ENCODE results near the gene ZNF865. TPM values are rescaled to one million over a fixed set of nuclear protein-coding genes. Genes with fewer than 3 reads are reported as not detected.

Gene ZNF865
- total and polyA plus RNA-seq, 2 donors (not counting 1 experiment from before 2014, with no cell fraction given) = 1.2 TPM

DNA sequence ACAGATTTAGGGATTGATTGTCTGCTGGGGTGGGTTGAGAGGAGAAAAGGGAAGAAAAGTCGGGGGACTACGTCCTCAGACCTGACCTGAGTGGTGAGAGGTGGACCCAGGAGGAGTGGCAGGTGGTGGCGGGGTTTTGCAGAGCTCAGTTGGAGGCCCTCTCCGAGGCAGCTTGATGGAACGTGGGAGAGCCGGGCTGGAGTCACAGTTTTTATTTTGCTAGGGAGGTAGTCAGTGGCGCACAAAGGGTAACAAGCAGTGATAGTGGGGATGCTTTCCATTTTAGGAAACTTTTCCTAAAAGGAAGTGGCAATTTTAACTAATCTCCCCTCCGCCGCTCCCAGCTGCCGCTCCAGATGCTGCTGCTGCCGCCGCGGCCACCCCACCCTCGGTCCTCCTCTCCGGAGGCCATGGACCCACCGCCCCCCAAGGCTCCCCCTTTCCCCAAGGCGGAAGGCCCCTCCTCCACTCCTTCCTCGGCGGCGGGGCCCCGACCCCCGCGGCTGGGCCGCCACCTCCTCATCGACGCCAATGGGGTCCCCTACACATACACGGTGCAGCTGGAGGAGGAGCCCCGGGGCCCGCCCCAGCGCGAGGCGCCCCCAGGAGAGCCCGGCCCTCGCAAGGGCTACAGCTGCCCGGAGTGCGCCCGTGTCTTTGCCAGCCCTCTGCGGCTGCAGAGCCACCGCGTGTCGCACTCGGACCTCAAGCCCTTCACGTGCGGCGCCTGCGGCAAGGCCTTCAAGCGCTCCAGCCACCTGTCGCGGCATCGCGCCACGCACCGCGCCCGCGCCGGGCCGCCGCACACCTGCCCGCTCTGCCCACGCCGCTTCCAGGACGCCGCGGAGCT is 36.9 kb downstream of the ZNF865 start:
- H3K4me1 ChIP-seq (ENCODE audit: control insufficient read depth, extremely low read depth, insufficient read depth, low read length) = peaks cover 16% of the 10 kb centered on the region
- peak overlapping the region; percentile 42 for H3K9ac ChIP-seq (ENCODE audit: insufficient read depth, low read length)
- H3K9me3 ChIP-seq (ENCODE audit: control insufficient read depth, insufficient read depth, low read depth, low read length) = no peaks in the 10 kb centered on the region
- no peaks in the 10 kb centered on the region for H4K20me1 ChIP-seq (ENCODE audit: control insufficient read depth, extremely low read depth, insufficient read depth, low read length)
- H3K27me3 ChIP-seq (ENCODE audit: control insufficient read depth, insufficient read depth, low read length) = no peaks in the 10 kb centered on the region
- H3K36me3 ChIP-seq (ENCODE audit: control insufficient read depth, insufficient read depth, low read length) = peaks cover 17% of the 10 kb centered on the region
- peak overlapping the region; percentile 74 to 92 (median 85) for H3K4me3 ChIP-seq (replicated peaks in 1 of 4; ENCODE audit: control extremely low read depth in 1 of 4, insufficient read depth in 1 of 4, low read depth in 3 of 4, low read length in 4 of 4)
- peak overlapping the region; percentile 89 for H3K4me2 ChIP-seq (ENCODE audit: extremely low read depth, insufficient read depth, low read length)
- no peak overlapping the region for H2AFZ ChIP-seq (ENCODE audit: low read length)
- peak overlapping the region; percentile 43 for H3K27ac ChIP-seq (ENCODE audit: insufficient read depth, low read length)
- TF ChIP-seq, protein P1, sequence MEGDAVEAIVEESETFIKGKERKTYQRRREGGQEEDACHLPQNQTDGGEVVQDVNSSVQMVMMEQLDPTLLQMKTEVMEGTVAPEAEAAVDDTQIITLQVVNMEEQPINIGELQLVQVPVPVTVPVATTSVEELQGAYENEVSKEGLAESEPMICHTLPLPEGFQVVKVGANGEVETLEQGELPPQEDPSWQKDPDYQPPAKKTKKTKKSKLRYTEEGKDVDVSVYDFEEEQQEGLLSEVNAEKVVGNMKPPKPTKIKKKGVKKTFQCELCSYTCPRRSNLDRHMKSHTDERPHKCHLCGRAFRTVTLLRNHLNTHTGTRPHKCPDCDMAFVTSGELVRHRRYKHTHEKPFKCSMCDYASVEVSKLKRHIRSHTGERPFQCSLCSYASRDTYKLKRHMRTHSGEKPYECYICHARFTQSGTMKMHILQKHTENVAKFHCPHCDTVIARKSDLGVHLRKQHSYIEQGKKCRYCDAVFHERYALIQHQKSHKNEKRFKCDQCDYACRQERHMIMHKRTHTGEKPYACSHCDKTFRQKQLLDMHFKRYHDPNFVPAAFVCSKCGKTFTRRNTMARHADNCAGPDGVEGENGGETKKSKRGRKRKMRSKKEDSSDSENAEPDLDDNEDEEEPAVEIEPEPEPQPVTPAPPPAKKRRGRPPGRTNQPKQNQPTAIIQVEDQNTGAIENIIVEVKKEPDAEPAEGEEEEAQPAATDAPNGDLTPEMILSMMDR (conservative IDR thresholded peaks at IDR 0.05 in 1 of 2, IDR thresholded peaks at IDR 0.05 in 1 of 2; ENCODE audit: low read depth in 1 of 2, low read length in 2 of 2) = no peak
- TF ChIP-seq EZH2 (IDR thresholded peaks at IDR 0.05; ENCODE audit: low read length, missing control alignments) = no peak
- DNase-seq (ENCODE audit: low read depth in 2 of 2) = peak; percentile 28 to 43
- peaks cover 45% of the 10 kb centered on the region for H3K79me2 ChIP-seq (ENCODE audit: control insufficient read depth, insufficient read depth, low read length)

DNA sequence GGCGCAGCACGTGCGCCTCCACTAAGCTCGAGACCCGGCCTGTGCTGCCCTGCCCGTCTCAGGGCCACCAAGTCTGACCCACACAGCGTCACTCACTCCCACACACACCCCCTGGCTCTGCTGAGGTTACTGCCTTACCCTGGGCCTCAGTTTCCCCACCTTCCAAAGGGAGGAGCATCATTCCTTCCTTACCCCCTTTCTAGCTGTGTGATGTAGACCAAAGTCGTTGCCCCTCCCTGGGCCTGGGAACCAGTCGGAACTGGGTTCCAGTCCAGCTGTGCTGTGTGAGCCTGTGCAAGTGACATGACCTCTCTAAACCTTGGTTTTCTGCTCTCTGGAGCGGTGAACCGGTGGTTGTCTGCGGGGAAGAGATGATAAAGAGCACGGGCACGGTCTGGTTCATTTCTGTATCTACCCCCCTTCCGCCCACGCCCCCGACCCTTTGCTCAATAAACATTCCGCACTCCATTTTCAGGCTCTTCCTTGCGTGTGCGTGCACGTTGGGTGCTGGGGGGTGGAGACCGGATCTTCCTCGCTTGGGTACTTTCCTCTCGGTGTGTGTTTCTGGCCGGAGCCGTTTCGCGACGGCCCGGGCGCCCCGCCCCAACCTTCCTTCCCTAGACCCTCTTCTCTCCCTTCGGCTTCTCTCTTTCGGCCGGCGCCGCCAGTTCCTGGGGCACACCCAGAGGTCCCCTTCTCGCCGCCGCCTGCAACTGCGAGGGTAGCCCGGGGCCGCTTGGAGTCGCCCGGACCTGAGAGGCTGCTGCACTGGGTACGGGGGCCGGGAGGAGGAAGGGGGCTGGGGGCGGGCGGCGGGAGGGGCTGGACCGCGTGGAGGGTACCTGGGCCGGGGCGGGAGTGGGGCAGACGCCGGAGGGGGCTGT is 37.8 kb downstream of the ZNF865 start, which contains the start of gene ZNF581:
Gene ZNF581, plus strand, starts transcription at position 647 of the 884 bp plus-strand sequence. CDS start 923 bp downstream, outside the sequence.
- Histone ChIP-seq H3K9ac (ENCODE audit: insufficient read depth, low read length) (peak within 1 kb of the TSS; percentile 74), H3K9me3 (ENCODE audit: control insufficient read depth, insufficient read depth, low read depth, low read length) (no peaks in the 10 kb centered on the region), H3K27ac (ENCODE audit: insufficient read depth, low read length) (peak within 1 kb of the TSS; percentile 51), H3K4me1 (ENCODE audit: control insufficient read depth, extremely low read depth, insufficient read depth, low read length) (peaks cover 16% of the 10 kb centered on the region), H3K4me2 (ENCODE audit: extremely low read depth, insufficient read depth, low read length) (peak within 1 kb of the TSS; percentile 89), H3K79me2 (ENCODE audit: control insufficient read depth, insufficient read depth, low read length) (peaks cover 37% of the 10 kb centered on the region), H3K27me3 (ENCODE audit: control insufficient read depth, insufficient read depth, low read length) (no peaks in the 10 kb centered on the region), H3K36me3 (ENCODE audit: control insufficient read depth, insufficient read depth, low read length) (peaks cover 14% of the 10 kb centered on the region), H4K20me1 (ENCODE audit: control insufficient read depth, extremely low read depth, insufficient read depth, low read length) (no peaks in the 10 kb centered on the region), H2AFZ (ENCODE audit: low read length) (no peak within 1 kb of the TSS), H3K4me3 (replicated peaks in 1 of 4; ENCODE audit: control extremely low read depth in 1 of 4, insufficient read depth in 1 of 4, low read depth in 3 of 4, low read length in 4 of 4) (peak within 1 kb of the TSS; percentile 84 to 92 (median 86))
- peak; percentile 71 to 79 for DNase-seq (ENCODE audit: low read depth in 2 of 2)
- TF ChIP-seq, protein P1 (conservative IDR thresholded peaks at IDR 0.05 in 1 of 2, IDR thresholded peaks at IDR 0.05 in 1 of 2; ENCODE audit: low read depth in 1 of 2, low read length in 2 of 2) = no peak
- no peak for TF ChIP-seq EZH2 (IDR thresholded peaks at IDR 0.05; ENCODE audit: low read length, missing control alignments)

DNA sequence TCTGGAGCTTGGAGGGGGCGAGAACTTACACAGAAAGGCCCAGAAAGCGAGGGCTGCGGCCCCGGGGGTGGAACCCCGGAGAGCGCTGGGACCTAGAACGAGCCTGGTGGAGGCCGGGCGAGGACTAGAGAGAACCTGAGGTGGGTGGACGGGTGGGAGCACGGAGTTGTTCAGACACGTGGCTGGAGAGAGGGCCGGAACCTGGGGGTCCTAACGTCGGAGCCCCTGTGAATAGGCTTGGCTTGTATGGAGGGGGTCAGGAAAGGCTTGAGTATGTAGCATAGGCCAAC is 38.4 kb downstream of the ZNF865 start:
- Histone ChIP-seq H3K27me3 (ENCODE audit: control insufficient read depth, insufficient read depth, low read length) (no peaks in the 10 kb centered on the region), H3K9ac (ENCODE audit: insufficient read depth, low read length) (peak overlapping the region; percentile 74), H3K9me3 (ENCODE audit: control insufficient read depth, insufficient read depth, low read depth, low read length) (no peaks in the 10 kb centered on the region), H3K4me1 (ENCODE audit: control insufficient read depth, extremely low read depth, insufficient read depth, low read length) (peaks cover 16% of the 10 kb centered on the region), H3K36me3 (ENCODE audit: control insufficient read depth, insufficient read depth, low read length) (peaks cover 12% of the 10 kb centered on the region), H3K4me3 (replicated peaks in 1 of 4; ENCODE audit: control extremely low read depth in 1 of 4, insufficient read depth in 1 of 4, low read depth in 3 of 4, low read length in 4 of 4) (peak overlapping the region; percentile 81 to 87 (median 85)), H3K27ac (ENCODE audit: insufficient read depth, low read length) (peak overlapping the region; percentile 51), H2AFZ (ENCODE audit: low read length) (no peak overlapping the region), H3K4me2 (ENCODE audit: extremely low read depth, insufficient read depth, low read length) (peak overlapping the region; percentile 55), H4K20me1 (ENCODE audit: control insufficient read depth, extremely low read depth, insufficient read depth, low read length) (no peaks in the 10 kb centered on the region), H3K79me2 (ENCODE audit: control insufficient read depth, insufficient read depth, low read length) (peaks cover 34% of the 10 kb centered on the region)
- DNase-seq (ENCODE audit: low read depth in 2 of 2) = no peak
- no peak for TF ChIP-seq EZH2 (IDR thresholded peaks at IDR 0.05; ENCODE audit: low read length, missing control alignments)
- TF ChIP-seq, protein P1 (conservative IDR thresholded peaks at IDR 0.05 in 1 of 2, IDR thresholded peaks at IDR 0.05 in 1 of 2; ENCODE audit: low read depth in 1 of 2, low read length in 2 of 2) = no peak

All from fibroblast of lung (primary cell).